NT2/D1 (cell line): ENCODE data around the gene HLX.

Experiments
- DNase-seq: peaks from one replicate; pipeline ENCODE4 v3.0.0-alpha.2; 2011; ENCODE audit warnings: low read depth, low spot score
- H3K27me3 ChIP-seq: 2 replicates; pipeline ENCODE4 v1.6.0; 2011; ENCODE audit warnings: mild to moderate bottlenecking; ENCODE audit not compliant: insufficient read length, insufficient read depth
- H3K36me3 ChIP-seq: 2 replicates; pipeline ENCODE4 v1.6.1; 2011; ENCODE audit warnings: mild to moderate bottlenecking, low read length, mixed read lengths; ENCODE audit not compliant: insufficient read depth, insufficient read length
- H3K4me1 ChIP-seq: 2 replicates; pipeline ENCODE4 v1.5.1; 2011; ENCODE audit not compliant: insufficient read depth, insufficient read length
- H3K4me3 ChIP-seq: 2 replicates; pipeline ENCODE4 v1.5.1; 2011; ENCODE audit warnings: low read depth; ENCODE audit not compliant: insufficient read length
- H3K9ac ChIP-seq: 2 replicates; pipeline ENCODE4 v1.6.0; 2011; ENCODE audit warnings: low read depth; ENCODE audit not compliant: insufficient read length
- H3K9me3 ChIP-seq: 2 replicates; pipeline ENCODE4 v1.5.1; 2011; ENCODE audit warnings: mild to moderate bottlenecking, low read length; ENCODE audit not compliant: insufficient read depth
- SUZ12 ChIP-seq: IDR thresholded peaks from 2 replicates; pipeline ENCODE4 v1.6.1; 2011; ENCODE audit not compliant: insufficient read length, insufficient read depth; ENCODE audit errors: extremely low read depth
- YY1 ChIP-seq: IDR thresholded peaks from 2 replicates; pipeline ENCODE4 v1.6.1; 2011; ENCODE audit not compliant: insufficient read length, insufficient read depth
- ZNF274 ChIP-seq: IDR thresholded peaks from 2 replicates; pipeline ENCODE4 v1.6.1; 2011; ENCODE audit warnings: mild to moderate bottlenecking, low read depth, low read length

Gene HLX

DNA sequence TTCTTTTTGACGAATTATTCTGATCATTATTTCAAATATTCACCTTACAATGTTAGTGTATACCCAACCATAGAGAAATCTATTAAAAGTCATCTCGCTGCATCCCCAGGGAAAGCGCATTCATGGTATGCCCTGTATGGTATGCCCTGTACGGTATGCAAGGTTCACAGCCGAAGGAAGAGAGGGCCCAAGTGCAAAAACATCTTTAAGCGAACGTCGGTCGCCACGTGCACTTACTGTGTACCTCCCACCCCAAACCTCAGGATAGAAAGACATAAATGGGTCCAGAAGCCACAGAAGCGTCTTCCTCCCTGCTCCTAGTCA lies 14.4 kb downstream of the HLX start:
- no peak for TF ChIP-seq YY1
- TF ChIP-seq ZNF274: no peak
- TF ChIP-seq SUZ12: no peak
- peaks cover 15% of the 10 kb centered on the region for H3K27me3 ChIP-seq

DNA sequence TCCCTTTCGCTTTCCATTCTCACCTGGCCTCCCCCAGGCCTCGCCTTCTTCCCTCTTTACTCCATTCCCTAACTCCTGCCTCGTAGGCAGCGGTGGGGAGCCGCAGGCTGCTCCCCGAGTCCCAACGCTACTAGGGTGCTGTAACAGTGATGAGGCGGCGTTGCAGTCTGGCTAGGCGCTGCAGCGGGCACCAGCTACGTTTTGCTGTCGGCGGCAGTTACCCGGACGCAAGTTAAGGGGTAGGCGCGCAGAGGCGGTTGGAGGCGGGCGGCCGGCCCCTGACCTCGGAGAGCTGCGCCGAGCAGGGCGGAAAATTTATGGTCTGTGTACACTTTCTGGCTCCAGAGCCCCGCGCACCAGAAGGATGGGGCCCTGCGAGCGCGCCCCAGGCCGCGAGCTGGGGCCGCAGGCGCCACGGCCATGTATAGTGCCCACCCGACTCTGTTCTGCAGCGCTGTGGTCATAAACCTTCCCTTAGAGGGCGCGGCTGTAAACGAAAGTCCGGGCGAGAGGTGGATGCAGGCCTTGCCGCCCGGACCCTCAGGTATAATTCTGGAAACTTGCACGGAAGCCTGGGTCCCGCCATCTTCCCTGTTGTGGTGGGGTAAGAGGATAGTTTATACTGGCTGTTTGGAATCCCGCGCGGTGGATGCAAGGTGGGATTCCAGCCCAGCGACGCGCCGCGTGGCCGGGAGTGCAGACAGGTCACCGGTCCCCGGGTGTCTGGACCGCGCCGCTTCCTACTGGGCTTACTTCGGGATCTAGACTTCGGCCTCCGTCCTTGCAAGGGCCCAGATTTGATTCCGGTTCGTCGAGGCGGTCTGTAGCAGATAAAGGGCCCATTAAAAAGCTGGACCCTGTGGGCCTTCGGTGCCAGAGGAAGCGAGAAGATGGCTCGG lies 15.0 kb downstream of the HLX start:
- Histone ChIP-seq H3K9ac (no peak overlapping the region), H3K4me1 (no peaks in the 10 kb centered on the region), H3K9me3 (peaks cover 8% of the 10 kb centered on the region; the same call in 1 of the 2 replicates), H3K4me3 (no peak overlapping the region), H3K36me3 (no peaks in the 10 kb centered on the region), H3K27me3 (peaks cover 9% of the 10 kb centered on the region)
- TF ChIP-seq YY1: no peak
- TF ChIP-seq ZNF274: no peak
- TF ChIP-seq SUZ12: no peak
- DNase-seq: no peak

More for the DNA sequence above, 14.4 kb downstream of the HLX start:
- Histone ChIP-seq H3K36me3 (no peaks in the 10 kb centered on the region), H3K9ac (no peak overlapping the region), H3K4me3 (no peak overlapping the region), H3K9me3 (peaks cover 8% of the 10 kb centered on the region; the same call in 1 of the 2 replicates), H3K4me1 (no peaks in the 10 kb centered on the region)
- no peak for DNase-seq

DNA sequence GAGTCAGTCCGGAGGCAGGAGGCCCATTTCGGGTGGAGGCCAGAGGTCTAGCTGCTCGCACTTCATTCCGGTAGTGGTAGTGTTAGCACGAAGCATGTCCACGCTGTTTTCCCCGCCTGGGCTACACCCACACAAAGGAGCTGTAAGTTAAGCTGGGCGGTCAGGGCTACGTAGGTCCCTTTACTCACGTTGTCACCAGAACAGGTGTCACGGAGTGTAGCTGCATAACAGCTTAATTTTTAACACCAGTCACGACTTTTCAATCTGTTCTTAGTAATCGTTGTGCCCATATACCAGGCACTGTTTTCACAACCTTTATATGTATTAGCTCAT lies 15.6 kb downstream of the HLX start:
- no peaks in the 10 kb centered on the region for H3K36me3 ChIP-seq
- H3K9ac ChIP-seq: no peak overlapping the region
- no peak for DNase-seq
- H3K27me3 ChIP-seq: peaks cover 3% of the 10 kb centered on the region
- TF ChIP-seq YY1 (no peak), ZNF274 (no peak), SUZ12 (no peak)
- no peak overlapping the region for H3K4me3 ChIP-seq
- H3K4me1 ChIP-seq: no peaks in the 10 kb centered on the region
- H3K9me3 ChIP-seq: peaks cover 8% of the 10 kb centered on the region; the same call in 1 of the 2 replicates

DNA sequence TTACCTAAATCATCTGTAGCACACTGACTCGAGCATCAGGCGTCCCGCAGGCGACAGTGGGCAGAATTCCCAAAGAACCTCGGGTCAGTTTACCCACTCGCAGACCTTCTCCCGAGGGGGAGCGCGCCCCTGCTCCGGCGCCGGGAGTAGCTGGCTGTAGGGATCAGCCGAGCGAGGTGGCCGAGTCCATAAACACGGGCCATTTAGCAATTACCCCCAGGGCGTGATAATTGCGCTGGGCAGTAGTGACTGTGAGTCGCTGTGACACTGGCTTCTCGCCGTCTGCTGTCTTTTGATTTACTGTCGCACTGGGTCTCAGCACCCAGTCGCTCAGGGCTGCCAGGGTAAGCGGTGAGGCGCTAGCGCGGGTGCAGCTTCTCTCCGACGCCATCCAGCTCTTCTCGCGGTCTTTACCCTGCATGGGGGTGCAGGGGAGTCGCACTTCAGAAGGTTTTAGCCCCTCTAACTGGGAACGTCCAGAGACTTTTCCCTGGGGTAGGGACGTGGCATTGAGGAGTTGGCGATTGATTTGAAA lies 16.2 kb downstream of the HLX start:
- H3K27me3 ChIP-seq: no peaks in the 10 kb centered on the region
- peaks cover 8% of the 10 kb centered on the region; the same call in 1 of the 2 replicates for H3K9me3 ChIP-seq
- H3K36me3 ChIP-seq: no peaks in the 10 kb centered on the region
- H3K4me3 ChIP-seq: no peak overlapping the region
- no peak for TF ChIP-seq YY1
- TF ChIP-seq SUZ12: no peak
- no peak for TF ChIP-seq ZNF274
- no peak for DNase-seq
- no peaks in the 10 kb centered on the region for H3K4me1 ChIP-seq
- H3K9ac ChIP-seq: no peak overlapping the region

DNA sequence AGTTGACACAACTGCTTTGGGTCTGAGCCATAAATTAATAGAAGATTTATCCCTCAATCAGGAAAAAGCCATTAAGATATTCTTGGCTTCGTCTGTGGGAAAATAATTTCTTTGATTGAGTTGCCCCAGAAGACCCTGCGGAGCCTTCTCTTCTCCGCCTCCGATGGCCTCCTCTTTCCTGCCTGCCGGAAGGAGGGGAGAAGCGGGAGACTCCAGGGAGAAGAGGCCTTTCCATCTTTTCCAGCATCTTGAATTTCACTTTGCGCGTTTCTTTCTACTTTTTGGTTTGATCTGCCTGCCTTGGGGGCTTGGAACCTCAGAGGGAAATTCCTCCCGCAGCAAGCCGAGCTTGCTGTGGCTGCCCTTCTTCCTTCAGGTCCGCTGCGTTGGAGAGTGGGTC lies 16.8 kb downstream of the HLX start:
- Histone ChIP-seq H3K9me3 (peaks cover 8% of the 10 kb centered on the region; the same call in 1 of the 2 replicates), H3K36me3 (no peaks in the 10 kb centered on the region), H3K4me1 (no peaks in the 10 kb centered on the region), H3K27me3 (no peaks in the 10 kb centered on the region), H3K9ac (no peak overlapping the region), H3K4me3 (no peak overlapping the region)
- DNase-seq: no peak
- TF ChIP-seq ZNF274 (no peak), SUZ12 (no peak), YY1 (no peak)

DNA sequence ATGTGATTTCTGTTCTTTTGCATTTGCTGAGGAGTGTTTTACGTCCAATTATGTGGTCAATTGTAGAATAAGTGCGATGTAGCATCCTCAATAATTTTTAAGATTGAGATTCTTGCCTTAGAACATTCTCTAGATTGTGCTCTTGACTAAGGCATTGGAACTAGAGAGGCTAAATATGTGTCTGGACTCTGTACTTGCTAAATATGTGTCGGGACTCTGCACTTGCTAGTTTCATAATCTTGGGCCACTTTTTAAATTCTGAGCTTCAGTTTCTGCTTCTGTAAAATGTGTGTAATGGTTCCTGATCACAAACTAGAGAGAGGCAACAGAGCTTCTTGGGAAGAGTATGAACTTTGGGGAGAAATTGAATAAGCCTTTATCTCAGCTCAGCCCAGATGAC lies 21.6 kb downstream of the HLX start:
- no peak overlapping the region for H3K4me3 ChIP-seq
- no peak for TF ChIP-seq ZNF274
- no peaks in the 10 kb centered on the region for H3K9me3 ChIP-seq
- no peaks in the 10 kb centered on the region for H3K27me3 ChIP-seq
- no peaks in the 10 kb centered on the region for H3K4me1 ChIP-seq
- H3K36me3 ChIP-seq: no peaks in the 10 kb centered on the region
- no peak for DNase-seq
- H3K9ac ChIP-seq: no peak overlapping the region

DNA sequence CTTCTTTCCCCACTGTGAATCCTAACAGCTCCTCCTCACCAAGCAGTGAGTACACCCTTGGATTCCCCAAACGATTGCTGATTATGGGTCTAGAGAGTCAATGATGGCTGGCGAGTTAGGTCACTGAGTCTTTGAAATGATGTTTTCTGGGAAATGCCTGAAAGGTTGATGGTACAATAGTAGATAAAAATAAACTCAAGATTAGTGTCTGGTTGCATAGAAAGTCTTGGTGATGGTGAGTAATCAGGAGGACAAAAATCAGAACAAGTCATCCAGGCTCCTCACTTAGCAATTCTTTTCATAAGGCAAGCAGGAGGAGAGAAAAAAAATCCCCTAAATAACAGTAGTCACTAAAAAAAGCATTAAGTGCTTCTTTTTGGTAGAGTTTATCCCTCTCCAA lies 22.6 kb downstream of the HLX start:
- no peaks in the 10 kb centered on the region for H3K4me1 ChIP-seq
- TF ChIP-seq SUZ12 (no peak), YY1 (no peak), ZNF274 (no peak)

More for the DNA sequence above, 22.6 kb downstream of the HLX start:
- DNase-seq: no peak
- no peak overlapping the region for H3K4me3 ChIP-seq
- H3K9ac ChIP-seq: no peak overlapping the region
- no peaks in the 10 kb centered on the region for H3K9me3 ChIP-seq
- no peaks in the 10 kb centered on the region for H3K27me3 ChIP-seq
- H3K36me3 ChIP-seq: no peaks in the 10 kb centered on the region
